Measurements from ENCODE around the gene PDGFB. TPM values are rescaled to one million over a fixed set of nuclear protein-coding genes. Genes with fewer than 3 reads are reported as not detected.

The PDGFB gene
- total and polyA plus RNA-seq, 12 donors = 9.9 to 45.6 (median 18.5) TPM

DNA sequence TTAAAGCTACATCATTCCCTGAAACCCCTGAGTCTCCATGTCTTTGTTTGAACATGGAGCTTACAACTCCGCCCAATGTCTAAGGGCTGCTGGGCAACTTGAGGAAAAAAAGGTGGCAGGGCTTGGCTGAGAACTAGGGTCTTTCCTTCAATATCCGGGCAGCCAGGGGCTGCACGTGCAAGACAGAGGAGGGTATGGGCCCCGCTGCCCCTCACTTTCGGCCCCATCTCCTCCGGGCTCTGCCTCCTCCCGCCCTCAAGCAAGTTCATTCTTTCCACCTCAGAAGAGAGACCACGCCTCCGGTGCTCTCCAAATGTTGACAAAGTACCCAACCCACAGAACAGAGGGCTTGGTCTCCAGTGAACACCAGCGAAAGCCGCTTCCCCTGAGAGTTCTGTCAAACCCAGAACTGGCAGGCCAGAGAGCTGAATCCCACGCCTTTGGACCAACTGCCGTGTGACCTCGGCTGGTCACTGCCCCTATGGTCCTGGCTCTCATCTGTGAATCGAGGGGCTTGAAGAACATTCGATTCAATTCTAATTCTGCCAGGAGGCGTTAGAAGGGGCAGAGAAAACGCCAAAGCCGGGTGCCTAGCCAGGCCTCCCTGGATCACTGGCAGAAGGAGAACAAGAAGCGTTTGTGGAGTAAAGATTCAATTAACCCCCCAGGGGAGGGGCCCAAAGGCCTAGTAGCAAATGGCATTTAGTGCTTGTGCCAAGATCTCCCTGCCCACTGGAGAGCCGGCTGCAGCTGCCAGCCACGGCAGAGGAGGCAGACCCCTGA is 7.3 kb downstream of the PDGFB start:
- ATAC-seq (no peak), DNase-seq (no peak)
- Histone ChIP-seq H3K4me1 (peaks cover 35 to 95% (median 93%) of the 10 kb centered on the region in 9 donors), H3K36me3 (peaks cover 0 to 32% (median 0%) of the 10 kb centered on the region in 9 donors), H3K4me3 (peak overlapping the region in 7 of 10 donors; percentile 4 to 38 (median 20)), H3K27me3 (peaks cover 0 to 92% (median 0%) of the 10 kb centered on the region in 7 donors), H3K27ac (peak overlapping the region in 9 of 10 donors; percentile 85 to 98 (median 93)), H3K9me3 (no peaks in the 10 kb centered on the region)
- WGBS, 2 donors = 52 to 57% methylated on average over 22 of the region's 22 CpGs
- TF ChIP-seq, protein P1, sequence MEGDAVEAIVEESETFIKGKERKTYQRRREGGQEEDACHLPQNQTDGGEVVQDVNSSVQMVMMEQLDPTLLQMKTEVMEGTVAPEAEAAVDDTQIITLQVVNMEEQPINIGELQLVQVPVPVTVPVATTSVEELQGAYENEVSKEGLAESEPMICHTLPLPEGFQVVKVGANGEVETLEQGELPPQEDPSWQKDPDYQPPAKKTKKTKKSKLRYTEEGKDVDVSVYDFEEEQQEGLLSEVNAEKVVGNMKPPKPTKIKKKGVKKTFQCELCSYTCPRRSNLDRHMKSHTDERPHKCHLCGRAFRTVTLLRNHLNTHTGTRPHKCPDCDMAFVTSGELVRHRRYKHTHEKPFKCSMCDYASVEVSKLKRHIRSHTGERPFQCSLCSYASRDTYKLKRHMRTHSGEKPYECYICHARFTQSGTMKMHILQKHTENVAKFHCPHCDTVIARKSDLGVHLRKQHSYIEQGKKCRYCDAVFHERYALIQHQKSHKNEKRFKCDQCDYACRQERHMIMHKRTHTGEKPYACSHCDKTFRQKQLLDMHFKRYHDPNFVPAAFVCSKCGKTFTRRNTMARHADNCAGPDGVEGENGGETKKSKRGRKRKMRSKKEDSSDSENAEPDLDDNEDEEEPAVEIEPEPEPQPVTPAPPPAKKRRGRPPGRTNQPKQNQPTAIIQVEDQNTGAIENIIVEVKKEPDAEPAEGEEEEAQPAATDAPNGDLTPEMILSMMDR (IDR thresholded peaks at IDR 0.05) = no peak
- intact Hi-C loops (cut with DNase I) = loop anchor here in 6 of 10 donors (5.0 to 10.0 kb wide), 6 partner anchors 55 to 80 kb away; partner anchors contain the start of gene RPL3 (in 1 of the 6)

DNA sequence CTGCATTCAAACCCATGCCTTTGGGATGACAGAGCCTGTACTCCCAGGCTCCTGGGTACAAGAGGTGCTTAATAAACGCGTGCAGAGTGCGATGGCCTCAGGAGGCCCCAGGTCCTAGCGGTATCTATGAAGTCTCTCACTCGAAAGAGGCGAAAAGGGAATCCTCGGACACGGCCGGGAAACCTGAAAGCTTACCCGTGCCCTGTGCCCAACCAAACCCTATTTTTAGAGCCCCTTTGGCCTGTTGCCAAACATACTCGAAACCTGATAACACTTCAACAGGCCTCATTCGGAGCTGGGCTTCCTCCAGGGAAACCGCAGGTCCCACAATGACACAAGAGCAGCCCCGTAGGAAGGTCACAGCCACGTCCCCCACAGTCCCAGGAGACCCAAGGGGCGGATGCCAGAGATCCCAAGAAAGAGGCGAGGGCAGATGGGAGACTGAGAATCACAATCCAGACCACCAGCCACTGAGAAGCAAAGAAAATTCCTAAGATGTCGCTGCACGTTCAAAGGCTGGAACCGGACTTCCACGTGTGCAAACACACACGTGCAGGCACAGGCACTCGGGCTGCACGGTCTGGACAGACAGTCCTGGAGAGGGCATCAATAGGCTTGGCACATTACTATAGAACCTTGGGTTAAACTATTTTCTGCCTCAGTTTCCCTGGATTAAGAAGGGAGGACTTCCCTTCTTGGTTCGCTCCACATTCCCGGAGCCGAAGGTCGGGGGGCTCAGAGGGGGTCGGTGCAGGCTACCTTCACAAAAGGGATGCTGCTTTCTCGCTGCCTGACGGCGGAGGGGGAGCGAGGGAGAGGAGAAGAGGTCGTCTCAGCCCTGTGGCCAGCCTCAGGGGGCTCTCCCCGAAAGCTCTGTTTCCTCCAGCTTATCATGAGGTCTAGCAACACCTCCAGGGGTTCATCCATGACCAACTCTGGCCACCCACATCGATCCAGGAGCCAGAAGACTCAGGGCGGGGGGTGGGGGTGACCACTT is 8.2 kb downstream of the PDGFB start:
- intact Hi-C loops (cut with DNase I) = loop anchor here in 6 of 10 donors (5.0 to 10.0 kb wide), 6 partner anchors 56 to 81 kb away; partner anchors contain the start of gene RPL3 (in 1 of the 6)
- WGBS, 2 donors = 29 to 35% methylated on average over 37 of the region's 37 CpGs
- TF ChIP-seq, protein P1 (IDR thresholded peaks at IDR 0.05) = no peak
- Histone ChIP-seq H3K4me1 (peaks cover 35 to 98% (median 94%) of the 10 kb centered on the region in 9 donors), H3K9me3 (no peaks in the 10 kb centered on the region), H3K4me3 (peak overlapping the region in 6 of 10 donors; percentile 15 to 38 (median 24)), H3K27ac (peak overlapping the region; percentile 81 to 98 (median 92)), H3K36me3 (peaks cover 0 to 38% (median under 1%) of the 10 kb centered on the region in 9 donors), H3K27me3 (peaks cover 0 to 90% (median 0%) of the 10 kb centered on the region in 7 donors)
- DNase-seq (peak; percentile 69 to 90), ATAC-seq (peak; percentile 16 to 65 (median 45))

DNA sequence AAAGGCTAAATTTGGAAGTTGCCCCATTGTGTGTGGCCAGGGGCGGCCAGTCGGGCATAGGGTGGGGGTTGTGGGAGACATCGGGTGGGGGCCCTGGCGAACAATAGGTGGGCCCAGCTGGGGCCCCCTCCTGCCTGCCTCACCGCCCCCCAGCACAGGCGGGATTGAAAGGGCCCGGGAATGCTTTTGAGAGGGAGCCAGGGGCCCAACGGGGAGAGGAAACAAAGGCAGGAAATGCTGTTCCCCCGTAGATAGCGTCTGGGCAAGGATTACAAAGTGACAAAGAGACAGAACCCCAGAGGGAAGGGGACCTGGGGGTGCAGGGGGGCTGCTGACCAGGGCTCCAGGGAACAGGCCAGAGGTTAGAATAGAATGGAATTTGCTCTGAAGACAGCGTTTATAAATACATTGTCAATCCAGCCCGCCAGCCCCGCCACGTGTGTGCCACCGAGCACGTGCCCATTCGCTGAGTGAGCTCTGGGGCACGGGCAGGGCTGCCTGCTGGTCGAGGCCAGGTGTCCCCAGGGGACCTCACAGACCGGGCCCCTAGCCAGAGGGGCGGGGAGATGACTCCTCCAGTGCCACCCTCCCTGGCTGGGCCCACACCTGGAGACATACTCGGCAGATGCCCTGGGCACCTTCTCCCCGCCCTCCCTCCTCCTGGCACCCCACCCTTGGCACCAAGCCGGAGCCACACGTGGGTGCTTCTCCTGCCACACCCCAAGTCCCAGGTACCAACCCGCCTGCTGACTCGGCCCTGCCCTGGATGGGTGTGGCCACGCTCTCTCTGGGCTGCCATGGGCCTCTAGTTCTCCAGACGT is 9.7 kb downstream of the PDGFB start:
- Histone ChIP-seq H3K4me1 (peaks cover 37 to 98% (median 94%) of the 10 kb centered on the region in 9 donors), H3K9me3 (no peaks in the 10 kb centered on the region), H3K27ac (peak overlapping the region; percentile 81 to 98 (median 92)), H3K36me3 (peaks cover 0 to 50% (median 7%) of the 10 kb centered on the region in 9 donors), H3K4me3 (peak overlapping the region in 4 of 10 donors; percentile 15 to 38 (median 28)), H3K27me3 (peaks cover 0 to 97% (median 0%) of the 10 kb centered on the region in 7 donors)
- WGBS, 2 donors = 23 to 26% methylated on average over 29 of the region's 29 CpGs
- ATAC-seq (peak; percentile 47 to 76 (median 63)), DNase-seq (peak; percentile 79 to 81)
- TF ChIP-seq, protein P1 (IDR thresholded peaks at IDR 0.05) = no peak
- intact Hi-C loops (cut with DNase I) = loop anchor here in 7 of 10 donors (2.0 to 10.0 kb wide), 9 partner anchors 48 to 82 kb away; partner anchors contain the start of gene RPL3 (in 1 of the 7)

All from heart right ventricle (tissue), 16 donors.